Parathyroid adenoma (tissue), 2 donors: ENCODE measurements around the gene H3-3A.

ENCODE experiments used
- H2AFZ ChIP-seq: fragments of 300-600 bp; sonication (generic); one replicate; pipeline ENCODE4 v1.7.0; 2017; ENCODE audit warnings: antibody characterized with exemption, mild to moderate bottlenecking
- H3K27ac ChIP-seq: fragments of 300-600 bp; sonication (generic); one replicate; pipeline ENCODE4 v1.7.0; 2017
- H3K27me3 ChIP-seq: fragments of 300-600 bp; sonication (generic); one replicate; pipeline ENCODE4 v1.7.0; 2017; ENCODE audit warnings: low read length; ENCODE audit not compliant: control insufficient read depth, insufficient read depth
- H3K36me3 ChIP-seq: fragments of 300-600 bp; sonication (generic); one replicate; pipeline ENCODE4 v1.7.0; 2017; ENCODE audit warnings: low read length; ENCODE audit not compliant: control insufficient read depth, insufficient read depth
- H3K4me1 ChIP-seq: fragments of 300-600 bp; sonication (generic); one replicate; pipeline ENCODE4 v1.7.0; 2017; ENCODE audit warnings: control low read depth
- H3K4me2 ChIP-seq: fragments of 300-600 bp; sonication (generic); one replicate; pipeline ENCODE4 v1.7.0; 2017; ENCODE audit warnings: low read length
- H3K4me3 ChIP-seq: fragments of 300-600 bp; sonication (generic); one replicate; pipeline ENCODE4 v1.7.0; 2017; ENCODE audit warnings: low read depth, low read length
- H3K79me2 ChIP-seq: fragments of 300-600 bp; sonication (generic); one replicate; pipeline ENCODE4 v1.7.0; 2017; ENCODE audit warnings: control low read depth
- H3K9ac ChIP-seq: fragments of 300-600 bp; sonication (generic); one replicate; pipeline ENCODE4 v1.7.0; 2017; ENCODE audit warnings: mild to moderate bottlenecking
- H3K9me3 ChIP-seq: fragments of 300-600 bp; sonication (generic); one replicate; pipeline ENCODE4 v1.7.0; 2017; ENCODE audit warnings: low read length; ENCODE audit not compliant: control insufficient read depth
- TF ChIP-seq, protein P1 (sequence below): fragments of 300-600 bp; sonication (generic); IDR thresholded peaks from one replicate; pipeline ENCODE4 v1.7.0; 2017; ENCODE audit warnings: antibody characterized with exemption, mild to moderate bottlenecking
- donor health status: primary hyperparathyroidism.

The H3-3A gene

DNA sequence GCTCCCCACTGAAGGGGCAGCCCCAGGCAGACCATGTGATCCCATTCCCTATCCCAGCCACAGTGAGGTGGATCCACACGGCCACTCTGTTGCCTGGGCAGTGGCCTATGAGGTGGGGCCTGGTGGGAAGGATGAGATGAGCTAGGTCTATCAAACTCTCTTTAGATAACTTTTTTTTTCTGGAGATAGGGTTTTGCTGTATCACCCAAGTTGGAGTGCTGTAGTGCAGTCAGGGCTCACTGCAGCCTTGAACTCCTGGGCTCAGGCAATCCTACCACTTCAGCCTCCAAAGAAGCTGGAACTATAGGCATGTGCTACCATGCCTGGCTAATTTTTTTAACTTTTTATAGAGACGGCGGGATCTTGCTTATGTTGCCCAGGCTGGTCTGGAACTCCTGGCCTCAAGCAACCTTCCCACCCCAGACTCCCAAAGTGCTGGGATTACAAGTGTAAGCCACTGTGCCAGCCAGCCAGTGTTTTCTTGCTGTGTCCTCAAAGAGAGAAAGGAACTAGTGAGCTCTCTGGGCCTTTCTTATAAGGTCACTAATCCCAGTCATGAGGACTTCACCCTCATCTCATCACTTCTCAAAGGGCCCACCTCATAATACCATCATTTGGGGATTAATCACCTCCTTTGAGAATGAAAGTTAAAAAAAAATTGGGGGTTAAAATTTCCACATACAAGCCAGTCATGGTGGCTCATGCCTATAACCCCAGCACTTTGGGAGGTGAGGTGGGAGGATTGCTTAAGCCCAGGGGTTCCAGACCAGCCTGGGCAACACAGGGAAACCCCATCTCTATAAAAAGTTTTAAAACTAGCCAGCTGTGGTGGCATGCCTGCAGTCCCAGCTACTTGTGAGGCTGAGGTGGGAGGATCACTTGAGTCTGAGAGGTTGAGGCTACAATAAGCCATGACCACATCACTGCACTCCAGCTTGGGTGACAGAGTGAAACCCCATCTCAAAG, 36.6 kb downstream of the H3-3A start:
- no peak overlapping the region for H3K4me3 ChIP-seq
- no peak overlapping the region for H3K27ac ChIP-seq
- no peaks in the 10 kb centered on the region for H3K27me3 ChIP-seq
- no peaks in the 10 kb centered on the region for H3K79me2 ChIP-seq
- no peaks in the 10 kb centered on the region for H3K9me3 ChIP-seq
- no peak overlapping the region for H3K4me2 ChIP-seq
- H3K9ac ChIP-seq: no peak overlapping the region
- no peak overlapping the region for H2AFZ ChIP-seq
- TF ChIP-seq, protein P1, sequence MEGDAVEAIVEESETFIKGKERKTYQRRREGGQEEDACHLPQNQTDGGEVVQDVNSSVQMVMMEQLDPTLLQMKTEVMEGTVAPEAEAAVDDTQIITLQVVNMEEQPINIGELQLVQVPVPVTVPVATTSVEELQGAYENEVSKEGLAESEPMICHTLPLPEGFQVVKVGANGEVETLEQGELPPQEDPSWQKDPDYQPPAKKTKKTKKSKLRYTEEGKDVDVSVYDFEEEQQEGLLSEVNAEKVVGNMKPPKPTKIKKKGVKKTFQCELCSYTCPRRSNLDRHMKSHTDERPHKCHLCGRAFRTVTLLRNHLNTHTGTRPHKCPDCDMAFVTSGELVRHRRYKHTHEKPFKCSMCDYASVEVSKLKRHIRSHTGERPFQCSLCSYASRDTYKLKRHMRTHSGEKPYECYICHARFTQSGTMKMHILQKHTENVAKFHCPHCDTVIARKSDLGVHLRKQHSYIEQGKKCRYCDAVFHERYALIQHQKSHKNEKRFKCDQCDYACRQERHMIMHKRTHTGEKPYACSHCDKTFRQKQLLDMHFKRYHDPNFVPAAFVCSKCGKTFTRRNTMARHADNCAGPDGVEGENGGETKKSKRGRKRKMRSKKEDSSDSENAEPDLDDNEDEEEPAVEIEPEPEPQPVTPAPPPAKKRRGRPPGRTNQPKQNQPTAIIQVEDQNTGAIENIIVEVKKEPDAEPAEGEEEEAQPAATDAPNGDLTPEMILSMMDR: no peak
- no peaks in the 10 kb centered on the region for H3K36me3 ChIP-seq
- no peaks in the 10 kb centered on the region for H3K4me1 ChIP-seq

- H3K27me3 ChIP-seq: no peaks in the 10 kb centered on the region
- H3K4me3 ChIP-seq: peak overlapping the region; percentile 56
- H3K79me2 ChIP-seq: no peaks in the 10 kb centered on the region
- H3K27ac ChIP-seq: no peak overlapping the region
- no peak overlapping the region for H3K9ac ChIP-seq
- no peaks in the 10 kb centered on the region for H3K9me3 ChIP-seq
- peak overlapping the region; percentile 52 for H2AFZ ChIP-seq
- H3K36me3 ChIP-seq: no peaks in the 10 kb centered on the region
- H3K4me1 ChIP-seq: no peaks in the 10 kb centered on the region
- TF ChIP-seq, protein P1: no peak
- H3K4me2 ChIP-seq: peak overlapping the region; percentile 78
These were observed 38.2 kb downstream of the H3-3A start for GRCh38 chr1:226100436-226101391.

DNA sequence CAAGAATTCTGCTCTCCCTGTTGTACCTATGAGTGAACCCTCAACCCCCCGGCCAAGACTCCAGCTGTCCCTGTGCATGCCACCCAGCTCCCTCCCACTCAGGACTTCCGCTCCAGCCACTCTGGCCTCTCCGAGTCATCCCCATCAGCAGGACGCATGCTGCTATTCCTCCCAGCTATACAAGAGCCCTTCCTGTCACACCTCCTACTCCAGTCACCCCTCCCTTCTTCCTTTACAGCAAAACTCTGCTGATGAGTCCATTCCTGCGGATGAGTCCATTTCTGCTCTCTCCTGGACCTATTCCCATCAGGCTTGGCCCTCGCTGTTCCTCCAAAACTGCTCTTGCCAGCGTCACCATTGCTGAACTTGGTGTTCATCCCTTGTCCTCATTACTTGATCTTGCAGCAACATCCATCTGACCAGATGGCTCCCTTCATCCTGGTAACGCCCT, 42.2 kb downstream of the H3-3A start:
- Histone ChIP-seq H3K4me2 (no peak overlapping the region), H3K4me1 (no peaks in the 10 kb centered on the region), H3K36me3 (no peaks in the 10 kb centered on the region), H2AFZ (no peak overlapping the region), H3K9ac (no peak overlapping the region), H3K27ac (no peak overlapping the region), H3K9me3 (no peaks in the 10 kb centered on the region), H3K4me3 (no peak overlapping the region), H3K79me2 (no peaks in the 10 kb centered on the region), H3K27me3 (no peaks in the 10 kb centered on the region)
- TF ChIP-seq, protein P1: no peak

GRCh38 chr1:226107471-226108460, 45.2 kb downstream of the H3-3A start:
- Histone ChIP-seq H3K36me3 (no peaks in the 10 kb centered on the region), H3K9me3 (no peaks in the 10 kb centered on the region), H3K27ac (no peak overlapping the region), H3K79me2 (no peaks in the 10 kb centered on the region), H3K9ac (no peak overlapping the region), H2AFZ (peak overlapping the region; percentile 42), H3K27me3 (no peaks in the 10 kb centered on the region), H3K4me2 (no peak overlapping the region), H3K4me1 (peaks cover 8% of the 10 kb centered on the region), H3K4me3 (no peak overlapping the region)
- TF ChIP-seq, protein P1: no peak
